Hepatocyte (in vitro differentiated cells): ENCODE measurements around the gene BRD3.

Experiments used
- EZH2phosphoT487 ChIP-seq: fragments of 200-600 bp; sonication (generic); IDR thresholded peaks from one replicate; pipeline ENCODE4 v1.6.1; 2018; ENCODE audit warnings: antibody characterized with exemption, mild to moderate bottlenecking, low read depth, moderate library complexity; ENCODE audit not compliant: unreplicated experiment, severe bottlenecking
- TF ChIP-seq, protein P1 (sequence below): fragments of 200-600 bp; sonication (generic); IDR thresholded peaks from 2 replicates; pipeline ENCODE4 v1.5.1; 2016; ENCODE audit warnings: antibody characterized with exemption, mild to moderate bottlenecking; ENCODE audit not compliant: poor library complexity

DNA sequence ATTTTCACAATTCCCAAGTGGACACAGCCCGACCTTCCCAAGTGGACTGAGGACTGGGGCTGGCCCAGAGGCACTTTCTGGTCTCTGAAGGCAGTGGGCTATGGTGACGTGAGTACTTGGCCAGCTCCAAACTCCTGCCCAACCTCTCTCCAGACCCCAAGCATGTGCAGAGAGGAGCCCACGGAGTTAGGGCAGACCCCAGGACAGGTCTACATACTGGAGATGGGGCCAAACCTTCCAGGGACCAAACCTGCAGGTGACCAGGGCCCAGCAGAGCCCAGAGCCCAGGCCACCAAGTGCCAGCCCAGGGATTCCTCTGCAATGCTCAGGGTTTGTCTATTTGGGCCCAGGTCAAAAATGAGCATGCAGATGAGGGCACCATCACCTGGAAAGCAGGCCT is 15.3 kb downstream of the BRD3 start:
- TF ChIP-seq, protein P1, sequence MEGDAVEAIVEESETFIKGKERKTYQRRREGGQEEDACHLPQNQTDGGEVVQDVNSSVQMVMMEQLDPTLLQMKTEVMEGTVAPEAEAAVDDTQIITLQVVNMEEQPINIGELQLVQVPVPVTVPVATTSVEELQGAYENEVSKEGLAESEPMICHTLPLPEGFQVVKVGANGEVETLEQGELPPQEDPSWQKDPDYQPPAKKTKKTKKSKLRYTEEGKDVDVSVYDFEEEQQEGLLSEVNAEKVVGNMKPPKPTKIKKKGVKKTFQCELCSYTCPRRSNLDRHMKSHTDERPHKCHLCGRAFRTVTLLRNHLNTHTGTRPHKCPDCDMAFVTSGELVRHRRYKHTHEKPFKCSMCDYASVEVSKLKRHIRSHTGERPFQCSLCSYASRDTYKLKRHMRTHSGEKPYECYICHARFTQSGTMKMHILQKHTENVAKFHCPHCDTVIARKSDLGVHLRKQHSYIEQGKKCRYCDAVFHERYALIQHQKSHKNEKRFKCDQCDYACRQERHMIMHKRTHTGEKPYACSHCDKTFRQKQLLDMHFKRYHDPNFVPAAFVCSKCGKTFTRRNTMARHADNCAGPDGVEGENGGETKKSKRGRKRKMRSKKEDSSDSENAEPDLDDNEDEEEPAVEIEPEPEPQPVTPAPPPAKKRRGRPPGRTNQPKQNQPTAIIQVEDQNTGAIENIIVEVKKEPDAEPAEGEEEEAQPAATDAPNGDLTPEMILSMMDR: no peak
- no peak for TF ChIP-seq EZH2phosphoT487
